GM20431 (cell line): ENCODE measurements around the gene PPP1R14D.
"Not testable (repeated sequence)": the region's sequence is repeated elsewhere in the genome, so short reads cannot be mapped to it uniquely, and the experiment has no call there.

Experiments
- in situ Hi-C: fragments of 300-500 bp; cut with MseI, MboI; formaldehyde crosslinking; loops from one replicate; pipeline ENCODE4 v1.15.0; 2020; ENCODE audit warnings: low sequenced_read_pairs; ENCODE audit not compliant: unreplicated experiment

Gene PPP1R14D, protein sequence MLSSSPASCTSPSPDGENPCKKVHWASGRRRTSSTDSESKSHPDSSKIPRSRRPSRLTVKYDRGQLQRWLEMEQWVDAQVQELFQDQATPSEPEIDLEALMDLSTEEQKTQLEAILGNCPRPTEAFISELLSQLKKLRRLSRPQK

DNA sequence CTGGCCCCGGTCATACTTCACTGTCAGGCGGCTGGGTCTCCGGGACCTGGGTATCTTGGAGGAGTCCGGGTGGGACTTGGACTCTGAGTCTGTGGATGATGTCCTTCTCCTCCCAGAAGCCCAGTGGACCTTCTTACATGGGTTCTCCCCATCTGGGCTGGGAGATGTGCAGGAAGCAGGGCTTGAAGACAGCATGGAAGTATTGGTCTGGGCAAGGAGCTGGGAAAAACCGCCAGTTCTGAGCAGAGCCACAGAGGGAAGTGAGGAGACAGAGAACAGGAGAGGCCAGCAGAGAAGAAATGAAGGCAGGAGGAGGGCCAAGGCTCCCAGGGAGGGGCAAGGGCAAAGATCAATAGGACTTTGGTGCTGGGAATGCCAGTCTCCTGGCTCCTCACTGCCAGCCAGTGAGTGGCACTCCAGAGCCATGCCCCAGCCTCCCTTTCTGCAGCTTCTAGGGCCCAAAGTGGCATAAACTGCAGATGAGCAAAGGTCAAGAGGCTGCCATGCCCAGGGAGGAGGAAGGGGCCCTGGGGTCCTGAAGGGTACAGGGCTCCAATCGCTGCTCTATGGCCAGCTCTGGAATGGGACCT is at the start of gene PPP1R14D:
Gene PPP1R14D (minus strand): TSS at position 262 of the 590 bp plus-strand sequence. CDS start 67 bp downstream, at position 195.
- in situ Hi-C loops = no loop called here

- in situ Hi-C loops = no loop called here
Observed at GRCh38 chr15:40877694-40878093, 49.2 kb upstream of the PPP1R14D start.

DNA sequence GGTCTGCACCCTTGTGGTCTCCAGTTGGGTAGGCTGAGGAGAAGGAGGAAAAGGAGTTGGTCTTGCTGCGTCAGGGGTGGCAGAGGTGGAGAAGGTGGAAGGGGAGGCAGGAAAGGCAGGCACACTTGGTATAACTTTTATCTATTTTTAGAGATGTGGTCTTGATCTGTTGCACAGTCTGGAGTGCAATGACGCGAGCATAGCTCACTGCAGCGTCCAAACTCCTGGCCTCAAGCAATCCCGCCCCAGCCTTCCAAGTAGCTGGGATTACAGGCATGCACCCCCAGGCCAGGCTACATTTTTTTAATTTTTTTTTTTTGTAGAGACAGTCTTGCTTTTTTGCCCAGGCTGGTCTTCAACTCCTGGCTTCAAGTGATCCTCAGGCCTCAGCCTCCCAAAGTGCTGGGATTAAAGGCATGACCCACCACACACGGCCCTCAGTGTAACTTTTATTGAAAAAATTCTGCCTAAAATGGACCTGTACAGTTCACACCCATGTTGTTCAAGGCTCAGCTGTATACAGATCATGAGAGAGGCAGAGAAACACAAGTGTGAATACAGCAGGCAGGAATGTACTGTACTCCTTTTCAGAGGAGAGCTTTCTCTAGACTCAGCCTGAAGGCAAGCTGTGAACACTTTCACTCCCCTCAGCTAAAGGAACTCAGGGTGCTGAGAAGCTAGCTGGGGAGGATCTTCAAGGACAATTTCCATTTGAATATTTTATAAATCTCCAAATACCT is 47.7 kb upstream of the PPP1R14D start:
- in situ Hi-C loops = no loop called here

DNA sequence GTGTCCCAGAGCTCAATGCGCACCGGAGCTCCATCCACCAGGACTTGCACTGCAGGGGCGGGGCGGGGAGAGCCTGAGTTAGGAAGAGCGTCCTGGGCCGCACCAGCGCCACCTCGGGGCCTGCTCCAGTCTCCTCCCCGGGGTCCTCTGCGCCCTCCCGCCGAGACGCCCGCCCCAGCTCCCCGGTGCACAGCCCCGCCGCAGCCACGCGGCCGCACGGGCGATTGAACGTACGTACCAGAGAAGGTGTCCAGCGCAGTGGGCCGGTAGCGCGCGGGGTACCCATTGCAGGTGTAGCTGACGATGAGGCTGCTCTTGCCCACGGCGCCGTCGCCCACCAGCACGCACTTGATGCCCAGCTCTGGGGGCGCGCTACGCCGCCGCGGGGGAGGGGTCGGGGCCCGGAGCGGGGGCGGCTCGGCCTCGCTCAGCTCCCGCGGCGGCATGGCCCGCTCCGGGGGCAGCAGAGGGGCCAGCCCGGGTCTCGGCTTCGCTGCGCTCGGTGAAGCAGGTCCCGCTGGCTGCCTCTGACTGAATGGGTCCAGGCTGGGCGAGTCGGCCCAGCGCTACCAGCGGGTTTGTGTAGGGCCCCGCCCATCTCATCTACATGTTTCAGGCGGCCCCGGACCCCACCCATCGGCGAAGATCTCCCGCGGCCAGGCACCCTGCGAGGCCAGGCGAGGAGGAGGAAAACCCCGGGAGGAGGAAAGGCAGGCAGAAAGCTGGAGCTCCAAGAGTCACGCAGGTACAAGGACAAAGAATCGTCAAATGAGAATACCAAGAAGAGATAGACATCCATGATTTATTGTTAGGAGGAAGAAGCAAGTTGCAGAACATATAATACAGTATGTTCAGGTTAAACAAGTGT is 45.4 kb upstream of the PPP1R14D start, which contains the start of gene RHOV:
Gene RHOV (minus strand): TSS at position 541 of the 868 bp plus-strand sequence. CDS start 95 bp downstream, at position 446.
- in situ Hi-C loops = no loop called here

DNA sequence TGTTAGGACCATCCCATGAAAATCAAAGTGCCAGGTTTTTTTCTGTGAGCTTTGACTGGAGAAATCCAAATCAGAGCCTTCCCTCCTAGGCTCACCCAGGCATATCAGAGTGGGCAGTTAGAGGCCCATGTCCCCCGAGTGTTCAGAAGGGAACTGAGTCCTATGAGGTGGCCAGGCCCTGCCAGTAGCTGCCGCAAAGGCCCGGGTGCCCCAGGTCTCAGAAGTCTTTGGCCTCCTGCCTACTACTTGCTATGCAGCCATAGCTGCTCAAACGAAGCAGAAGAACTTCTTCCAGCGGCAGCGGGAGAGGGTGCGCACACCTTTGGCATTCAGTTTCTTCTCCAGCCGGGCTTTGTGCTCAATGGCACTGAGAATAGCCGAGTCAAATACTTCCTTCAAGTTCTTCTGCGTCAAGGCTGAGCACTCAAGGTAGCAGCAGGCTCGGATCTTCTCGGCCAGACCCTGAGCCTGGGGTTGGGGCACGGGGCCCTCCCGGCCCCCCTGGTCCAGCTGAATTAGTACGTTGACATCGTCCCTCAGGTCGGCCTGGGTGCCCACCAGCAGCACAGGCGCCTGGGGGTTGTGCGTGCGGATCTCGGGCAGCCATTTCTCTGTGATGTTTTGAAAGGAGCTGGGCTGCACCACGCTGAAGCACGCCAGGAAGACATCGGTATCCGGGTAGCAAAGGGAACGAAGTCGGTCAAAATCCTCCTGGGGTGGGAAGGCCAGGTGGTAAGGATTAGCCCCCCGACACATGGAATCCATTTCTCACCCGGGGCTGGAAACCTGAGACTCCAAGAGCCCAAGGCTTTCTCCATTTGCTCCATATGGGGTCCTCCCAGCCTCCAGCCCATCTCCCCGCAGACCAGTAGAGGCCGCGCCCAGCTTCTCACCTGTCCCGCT is 44.5 kb upstream of the PPP1R14D start:
- in situ Hi-C loops = no loop called here

DNA sequence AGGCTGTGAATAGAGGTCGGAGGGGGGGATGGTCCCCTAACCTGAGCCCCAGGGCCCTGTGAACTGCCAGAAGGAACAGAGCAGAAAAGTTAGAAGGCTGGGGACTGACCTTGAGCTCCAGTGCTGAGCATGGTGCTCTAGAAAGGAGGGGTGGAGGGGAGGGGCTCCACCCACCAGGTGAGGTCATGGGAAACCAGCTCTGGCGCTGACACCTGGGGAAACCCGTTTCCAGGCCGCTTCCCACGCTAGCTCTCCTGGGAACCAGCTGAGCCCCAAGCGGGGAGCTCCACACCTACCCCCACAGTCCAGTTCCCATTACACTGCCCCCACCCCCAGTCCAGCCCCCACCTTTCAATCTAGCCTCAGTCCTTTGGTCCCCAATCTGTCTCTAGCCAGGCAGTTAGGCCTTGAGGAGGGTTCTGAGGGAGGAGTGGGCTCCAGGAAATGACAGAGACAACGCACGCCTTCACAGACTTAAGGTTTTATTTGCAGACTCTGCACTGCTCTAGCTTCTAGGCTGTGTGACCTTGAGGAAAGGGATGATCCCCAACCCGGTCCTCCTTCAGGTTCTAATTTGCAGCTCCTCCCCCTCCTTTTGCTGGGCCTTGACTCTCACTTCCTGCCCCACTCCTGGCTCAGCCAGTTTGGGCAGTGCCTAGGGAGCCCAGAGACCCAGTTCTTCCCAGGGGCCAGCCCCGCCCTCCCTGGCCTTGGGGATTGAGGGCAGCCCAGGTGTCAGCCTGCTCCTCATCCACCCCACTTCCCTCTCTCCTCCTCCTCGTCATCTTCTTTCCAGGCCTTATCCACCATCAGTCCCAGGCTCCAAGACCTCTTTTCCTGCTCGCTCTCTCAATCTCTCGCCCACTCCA is 43.5 kb upstream of the PPP1R14D start:
- in situ Hi-C loops = no loop called here

- in situ Hi-C loops = no loop called here
Observed at GRCh38 chr15:40870716-40871115, 42.2 kb upstream of the PPP1R14D start.

DNA sequence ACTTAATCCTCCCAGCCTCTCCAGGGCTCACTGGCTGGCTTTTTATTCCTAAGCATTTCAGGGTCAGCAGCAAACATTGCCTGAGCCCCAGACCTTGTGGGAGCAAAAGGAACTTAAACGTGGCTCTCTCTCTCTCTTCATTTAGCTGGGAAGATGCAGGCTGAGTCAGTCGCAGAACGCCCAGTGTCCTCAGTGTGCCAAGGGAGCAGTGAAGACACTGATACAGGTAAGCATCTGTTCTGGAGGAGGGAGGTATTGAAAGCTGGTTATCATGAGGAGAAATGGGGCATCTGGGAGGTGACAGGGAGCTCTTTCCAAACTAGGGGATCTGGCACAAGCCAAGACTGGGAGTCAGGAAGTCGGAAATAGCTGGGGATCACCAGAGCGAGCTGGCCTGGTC is 41.2 kb upstream of the PPP1R14D start:
- in situ Hi-C loops = no loop called here

DNA sequence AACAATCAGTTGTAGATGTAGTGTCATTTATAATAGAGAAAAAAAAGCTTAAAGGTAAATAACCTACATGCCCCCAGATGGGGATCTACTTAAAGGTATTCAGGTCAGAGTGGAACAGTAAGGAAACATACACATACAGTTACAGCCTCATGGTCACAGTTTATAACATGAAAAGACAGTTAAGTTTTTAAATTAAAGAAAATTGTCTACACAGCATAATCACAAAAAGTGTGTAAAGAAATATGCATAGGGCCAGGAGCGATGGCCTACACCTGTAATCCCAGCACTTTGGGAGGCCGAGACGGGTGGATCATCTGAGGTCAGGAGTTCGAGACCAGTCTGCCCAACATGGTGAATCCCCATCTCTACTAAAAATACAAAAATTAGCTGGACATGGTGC is 38.7 kb upstream of the PPP1R14D start:
- in situ Hi-C loops = no loop called here

DNA sequence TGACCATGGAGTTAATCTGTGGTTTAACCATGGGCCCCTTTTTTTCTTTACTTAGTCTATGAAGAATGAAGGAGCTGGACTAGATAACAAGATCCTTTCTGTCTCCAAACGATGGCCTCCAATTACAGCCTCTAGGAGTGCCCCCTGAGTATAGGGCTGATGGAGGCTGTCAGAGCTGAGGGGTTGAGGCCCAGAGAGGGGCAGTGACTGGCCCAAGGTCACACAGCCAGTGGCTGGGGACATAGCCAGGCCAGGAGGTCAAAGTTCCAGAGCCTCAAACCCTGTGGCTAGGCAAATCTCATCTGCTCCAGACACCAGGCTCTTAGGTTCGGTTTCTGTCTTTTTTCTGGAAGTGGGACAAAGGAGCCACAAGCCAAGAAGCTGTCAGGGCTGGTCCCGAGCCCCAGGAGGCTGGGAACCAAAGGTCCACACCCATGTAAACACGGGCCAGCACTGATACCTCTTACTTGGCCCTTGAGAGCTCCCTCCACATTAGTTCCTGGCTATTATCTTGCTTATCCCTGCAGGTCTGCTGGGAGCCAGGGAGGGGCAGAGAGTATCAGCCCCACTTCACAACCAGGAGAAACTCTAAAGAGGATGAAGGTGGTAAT is 35.3 kb upstream of the PPP1R14D start:
- in situ Hi-C loops = no loop called here

DNA sequence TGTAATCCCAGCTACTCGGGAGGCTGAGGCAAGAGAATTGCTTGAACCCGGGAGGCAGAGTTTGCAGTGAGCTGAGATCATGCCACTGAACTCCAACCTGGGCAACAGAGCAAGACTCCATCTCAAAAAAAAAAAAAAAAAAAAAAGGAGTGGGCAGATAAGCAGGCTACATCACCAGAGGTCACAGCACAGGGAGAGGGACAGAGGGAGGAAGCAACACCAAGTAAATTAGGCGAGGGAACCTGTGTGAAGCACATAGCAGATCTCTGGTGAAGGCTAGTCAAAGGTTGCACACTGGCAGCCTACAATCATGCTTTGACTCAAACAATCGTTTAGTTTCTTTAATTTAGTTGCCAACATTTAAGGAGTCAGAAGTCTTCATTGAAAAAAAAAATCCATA is 32.6 kb upstream of the PPP1R14D start:
- in situ Hi-C loops = not testable (repeated sequence)

- in situ Hi-C loops = no loop called here
Observed at GRCh38 chr15:40859206-40859851, 30.8 kb upstream of the PPP1R14D start.

GRCh38 chr15:40858706-40859105 is 30.2 kb upstream of the PPP1R14D start:
- in situ Hi-C loops = no loop called here

- in situ Hi-C loops = no loop called here
Observed at GRCh38 chr15:40857601-40858341, 29.3 kb upstream of the PPP1R14D start.

GRCh38 chr15:40856746-40857145 is 28.2 kb upstream of the PPP1R14D start:
- in situ Hi-C loops = no loop called here

GRCh38 chr15:40855706-40856234 is 27.3 kb upstream of the PPP1R14D start:
- in situ Hi-C loops = no loop called here

- in situ Hi-C loops = no loop called here
Observed at GRCh38 chr15:40854161-40854560, 25.7 kb upstream of the PPP1R14D start.
